Progenitor cell of endocrine pancreas (in vitro differentiated cells): ENCODE data around the gene C19orf67. TPM values are rescaled to one million over a fixed set of nuclear protein-coding genes. Genes with fewer than 3 reads are reported as not detected.

Experiments
- DNase-seq: peaks from one replicate; pipeline ENCODE4 v3.0.0; 2021; ENCODE audit warnings: low spot score; ENCODE audit not compliant: unreplicated experiment
- H3K27ac Mint-ChIP-seq: 2 replicates; pipeline ENCODE4 v1.8.0; 2021; ENCODE audit warnings: mild to moderate bottlenecking, moderate library complexity, mixed read lengths
- H3K27me3 Mint-ChIP-seq: 2 replicates; pipeline ENCODE4 v1.8.0; 2021; ENCODE audit warnings: mixed read lengths
- H3K36me3 Mint-ChIP-seq: 2 replicates; pipeline ENCODE4 v1.8.0; 2022; ENCODE audit warnings: mixed read lengths; ENCODE audit not compliant: insufficient read depth
- H3K4me1 Mint-ChIP-seq: 2 replicates; pipeline ENCODE4 v1.8.0; 2021; ENCODE audit warnings: low read depth, mixed read lengths
- H3K4me3 Mint-ChIP-seq: 2 replicates; pipeline ENCODE4 v1.8.0; 2021; ENCODE audit warnings: low read depth, mild to moderate bottlenecking, moderate library complexity, mixed read lengths
- H3K9me3 Mint-ChIP-seq: 2 replicates; pipeline ENCODE4 v1.8.0; 2021; ENCODE audit warnings: low read depth, mixed read lengths
- total RNA-seq: library from RNA; stranded (reverse); gene quantifications from 2 replicates; pipeline ENCODE4 v1.2.1, GENCODE V29; 2021
- TF ChIP-seq, protein P1 (sequence below): fragments of 200-600 bp; sonication (generic); IDR thresholded peaks from one replicate; pipeline ENCODE4 v1.5.0; 2021; ENCODE audit warnings: antibody characterized with exemption, mild to moderate bottlenecking; ENCODE audit not compliant: unreplicated experiment

C19orf67 gene
- total RNA-seq, 1 donor from 2014 or later = 0.43 TPM

DNA sequence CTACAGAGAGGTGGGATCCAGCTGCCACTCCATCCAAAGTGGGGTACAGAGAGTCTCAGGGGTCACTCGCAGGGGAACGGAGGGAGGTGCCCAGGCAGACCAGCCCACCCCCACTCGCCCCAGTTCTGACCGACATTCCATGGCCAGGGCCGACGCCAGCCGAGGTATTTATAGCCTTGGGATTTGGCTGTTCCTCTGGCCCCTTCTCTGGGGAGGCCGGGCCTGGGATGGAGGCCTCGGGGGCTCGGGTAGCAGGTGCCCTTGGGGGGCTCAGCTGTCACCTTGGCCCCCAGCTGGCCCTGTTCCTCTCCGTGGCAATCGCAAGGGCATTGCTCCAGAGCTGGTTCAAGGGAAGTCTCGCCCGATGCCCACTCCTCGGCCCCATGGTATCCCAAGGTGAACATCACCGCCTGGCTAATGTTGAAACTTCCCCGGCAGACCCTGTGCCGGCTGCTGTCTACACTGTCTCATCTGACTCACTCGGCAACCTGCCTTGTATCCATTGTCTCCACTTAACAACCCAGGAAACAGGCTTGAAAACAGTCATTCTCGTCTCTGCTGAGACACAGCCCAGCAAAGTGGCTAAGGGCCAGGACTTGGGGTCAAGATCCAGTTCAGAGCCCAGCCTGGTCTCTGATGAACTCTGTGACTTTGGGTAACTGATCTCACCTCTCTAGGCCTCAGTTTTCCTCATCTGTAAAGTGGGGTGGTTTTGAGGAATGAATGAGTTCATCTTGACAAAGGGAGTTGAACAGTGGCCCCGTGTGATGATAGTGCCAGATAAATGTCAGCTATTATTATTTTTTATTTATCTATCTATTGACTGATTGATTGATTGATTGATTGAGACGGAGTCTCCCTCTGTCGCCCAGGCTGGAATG lies 22.2 kb upstream of the C19orf67 start:
- TF ChIP-seq, protein P1, sequence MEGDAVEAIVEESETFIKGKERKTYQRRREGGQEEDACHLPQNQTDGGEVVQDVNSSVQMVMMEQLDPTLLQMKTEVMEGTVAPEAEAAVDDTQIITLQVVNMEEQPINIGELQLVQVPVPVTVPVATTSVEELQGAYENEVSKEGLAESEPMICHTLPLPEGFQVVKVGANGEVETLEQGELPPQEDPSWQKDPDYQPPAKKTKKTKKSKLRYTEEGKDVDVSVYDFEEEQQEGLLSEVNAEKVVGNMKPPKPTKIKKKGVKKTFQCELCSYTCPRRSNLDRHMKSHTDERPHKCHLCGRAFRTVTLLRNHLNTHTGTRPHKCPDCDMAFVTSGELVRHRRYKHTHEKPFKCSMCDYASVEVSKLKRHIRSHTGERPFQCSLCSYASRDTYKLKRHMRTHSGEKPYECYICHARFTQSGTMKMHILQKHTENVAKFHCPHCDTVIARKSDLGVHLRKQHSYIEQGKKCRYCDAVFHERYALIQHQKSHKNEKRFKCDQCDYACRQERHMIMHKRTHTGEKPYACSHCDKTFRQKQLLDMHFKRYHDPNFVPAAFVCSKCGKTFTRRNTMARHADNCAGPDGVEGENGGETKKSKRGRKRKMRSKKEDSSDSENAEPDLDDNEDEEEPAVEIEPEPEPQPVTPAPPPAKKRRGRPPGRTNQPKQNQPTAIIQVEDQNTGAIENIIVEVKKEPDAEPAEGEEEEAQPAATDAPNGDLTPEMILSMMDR = no peak
- Mint-ChIP-seq H3K4me3 (no peak overlapping the region), H3K36me3 (peaks cover 8% of the 10 kb centered on the region), H3K9me3 (no peaks in the 10 kb centered on the region), H3K27me3 (no peaks in the 10 kb centered on the region), H3K27ac (no peak overlapping the region), H3K4me1 (no peaks in the 10 kb centered on the region)
- DNase-seq = no peak

- no peak for DNase-seq
- TF ChIP-seq, protein P1 = no peak
- Mint-ChIP-seq H3K9me3 (no peaks in the 10 kb centered on the region), H3K4me3 (no peak overlapping the region), H3K4me1 (no peaks in the 10 kb centered on the region), H3K36me3 (peaks cover 8% of the 10 kb centered on the region), H3K27me3 (no peaks in the 10 kb centered on the region), H3K27ac (no peak overlapping the region)
Measured at GRCh38 chr19:14106840-14107239, 21.3 kb upstream of the C19orf67 start.

- no peak overlapping the region for H3K4me3 Mint-ChIP-seq
- no peaks in the 10 kb centered on the region for H3K4me1 Mint-ChIP-seq
- no peak overlapping the region for H3K27ac Mint-ChIP-seq
- TF ChIP-seq, protein P1 = no peak
- DNase-seq = no peak
- H3K9me3 Mint-ChIP-seq = no peaks in the 10 kb centered on the region
- H3K36me3 Mint-ChIP-seq = peaks cover 10% of the 10 kb centered on the region
- no peaks in the 10 kb centered on the region for H3K27me3 Mint-ChIP-seq
Measured at GRCh38 chr19:14105680-14106079, 20.1 kb upstream of the C19orf67 start.

GRCh38 chr19:14103310-14103709 lies 17.7 kb upstream of the C19orf67 start:
- TF ChIP-seq, protein P1 = no peak
- Mint-ChIP-seq H3K36me3 (peaks cover 11% of the 10 kb centered on the region), H3K27me3 (no peaks in the 10 kb centered on the region), H3K4me1 (no peaks in the 10 kb centered on the region), H3K9me3 (no peaks in the 10 kb centered on the region), H3K27ac (no peak overlapping the region), H3K4me3 (no peak overlapping the region)
- DNase-seq = no peak

DNA sequence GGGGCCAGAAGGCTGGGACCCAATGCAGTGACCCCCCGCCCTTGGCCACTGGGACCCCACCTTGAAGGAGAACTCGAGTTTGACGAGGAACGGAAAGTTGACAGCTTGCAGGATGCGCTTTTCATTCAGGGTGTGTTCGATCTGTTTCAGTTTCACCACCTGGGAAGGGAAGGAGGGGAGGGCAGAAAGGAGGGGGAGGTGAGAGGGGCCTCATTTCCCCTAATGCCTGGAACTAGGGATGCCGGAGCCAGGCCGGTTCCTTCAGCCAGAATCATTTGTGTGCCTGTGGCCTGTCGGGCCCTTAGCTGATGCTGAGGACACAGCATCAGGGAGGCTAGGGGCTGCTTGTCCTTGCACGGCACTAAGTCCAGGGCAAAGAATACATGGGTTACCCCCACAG lies 17.2 kb upstream of the C19orf67 start:
- no peaks in the 10 kb centered on the region for H3K27me3 Mint-ChIP-seq
- H3K4me3 Mint-ChIP-seq = no peak overlapping the region
- H3K9me3 Mint-ChIP-seq = no peaks in the 10 kb centered on the region
- TF ChIP-seq, protein P1 = no peak
- no peaks in the 10 kb centered on the region for H3K4me1 Mint-ChIP-seq
- peaks cover 14% of the 10 kb centered on the region for H3K36me3 Mint-ChIP-seq
- H3K27ac Mint-ChIP-seq = no peak overlapping the region
- DNase-seq = no peak
